AG10803 (cell line): ENCODE data around the gene MICAL2.
A peak's percentile ranks its signal among the peaks of the same experiment; 100 is the strongest.

Experiments used
- DNase-seq: peaks from one replicate; pipeline ENCODE4 v3.0.0; 2010; ENCODE audit warnings: low read depth
- H3K4me3 ChIP-seq: 2 replicates; pipeline ENCODE4 v1.5.1; 2011; ENCODE audit warnings: mild to moderate bottlenecking, low read length, control low read depth
- CTCF ChIP-seq: conservative IDR thresholded peaks from 2 replicates; pipeline ENCODE4 v1.5.1; 2011; ENCODE audit warnings: mild to moderate bottlenecking, low read length, control low read depth, inconsistent platforms

MICAL2 gene

GRCh38 chr11:12111549-12112520 lies 1.4 kb downstream of the MICAL2 start:
- DNase-seq, result peak; percentile 22
- no peak for TF ChIP-seq CTCF
- peak overlapping the region; percentile 87 for H3K4me3 ChIP-seq

GRCh38 chr11:12112750-12113149 lies 2.4 kb downstream of the MICAL2 start:
- no peak for DNase-seq
- no peak overlapping the region for H3K4me3 ChIP-seq
- no peak for TF ChIP-seq CTCF

- no peak overlapping the region for H3K4me3 ChIP-seq
- no peak for DNase-seq
Observed at GRCh38 chr11:12113294-12113693, 2.9 kb downstream of the MICAL2 start.

GRCh38 chr11:12114193-12115033 lies 4.0 kb downstream of the MICAL2 start:
- DNase-seq, result no peak
- no peak for TF ChIP-seq CTCF
- H3K4me3 ChIP-seq, result no peak overlapping the region

More at GRCh38 chr11:12113294-12113693, 2.9 kb downstream of the MICAL2 start:
- TF ChIP-seq CTCF, result no peak

- no peak for DNase-seq
- no peak overlapping the region for H3K4me3 ChIP-seq
- no peak for TF ChIP-seq CTCF
Observed at GRCh38 chr11:12116425-12117032, 6.1 kb downstream of the MICAL2 start.

- no peak overlapping the region for H3K4me3 ChIP-seq
- no peak for TF ChIP-seq CTCF
- no peak for DNase-seq
Observed at GRCh38 chr11:12117200-12117599, 6.8 kb downstream of the MICAL2 start.
